ENCODE measurements around the gene PPP1R17. TPM values are rescaled to one million over a fixed set of nuclear protein-coding genes. Genes with fewer than 3 reads are reported as not detected.

The PPP1R17 gene
- total RNA-seq, 1 experiment from 2014 or later, result not detected

Other genes starting within 250 kb of the PPP1R17 start
- gene ITPRID1, start 173.1 kb upstream of the PPP1R17 start, total RNA-seq (2014; rRNA removed; shearing (Covaris generic)), result not detected in 2 replicates

Data from NCI-H460 (cell line).